GM18951 (cell line): Measurements from ENCODE around the gene NOVA1.

ENCODE experiments used
- POLR2A ChIP-seq: IDR thresholded peaks from 4 replicates; pipeline ENCODE4 v1.6.1; 2011; ENCODE audit warnings: mild to moderate bottlenecking; ENCODE audit not compliant: insufficient read length, insufficient read depth; ENCODE audit errors: extremely low read depth
- in situ Hi-C: fragments of 300-500 bp; cut with MboI; formaldehyde crosslinking; loops from one replicate; pipeline ENCODE4 v1.12.0; 2022; ENCODE audit warnings: low sequenced_read_pairs, mixed read lengths, inconsistent platforms; ENCODE audit not compliant: unreplicated experiment

Gene NOVA1

GRCh38 chr14:26402126-26402525, 195.7 kb downstream of the NOVA1 start:
- no peak for TF ChIP-seq POLR2A
- in situ Hi-C loops, result no loop called here

- no peak for TF ChIP-seq POLR2A
- in situ Hi-C loops, result no loop called here
Measured at GRCh38 chr14:26401179-26401968, 196.5 kb downstream of the NOVA1 start.

- in situ Hi-C loops, result no loop called here
- TF ChIP-seq POLR2A, result no peak
Measured at GRCh38 chr14:26400373-26400772, 197.5 kb downstream of the NOVA1 start.

GRCh38 chr14:26398616-26399015, 199.2 kb downstream of the NOVA1 start:
- in situ Hi-C loops, result no loop called here
- TF ChIP-seq POLR2A, result no peak
